GM12891 (cell line): ENCODE results near the gene BCAR3.

Experiments used
- POLR2A ChIP-seq: IDR thresholded peaks from 2 replicates; pipeline ENCODE4 v1.6.1; 2011; ENCODE audit warnings: low read depth, low read length, control low read depth
- POLR2AphosphoS5 ChIP-seq: IDR thresholded peaks from 2 replicates; pipeline ENCODE4 v1.6.1; 2011; ENCODE audit warnings: low read depth, low read length, control low read depth

GRCh38 chr1:93712741-93713140, 31.1 kb upstream of the BCAR3 start:
- TF ChIP-seq POLR2A, result no peak
- no peak for TF ChIP-seq POLR2AphosphoS5
